NT2/D1 (cell line): Measurements from ENCODE around the gene PATJ.
A peak's percentile ranks its signal among the peaks of the same experiment; 100 is the strongest.

ENCODE experiments used
- DNase-seq: peaks from one replicate; pipeline ENCODE4 v3.0.0-alpha.2; 2011; ENCODE audit warnings: low read depth, low spot score
- H3K27me3 ChIP-seq: 2 replicates; pipeline ENCODE4 v1.6.0; 2011; ENCODE audit warnings: mild to moderate bottlenecking; ENCODE audit not compliant: insufficient read length, insufficient read depth
- H3K36me3 ChIP-seq: 2 replicates; pipeline ENCODE4 v1.6.1; 2011; ENCODE audit warnings: mild to moderate bottlenecking, low read length, mixed read lengths; ENCODE audit not compliant: insufficient read depth, insufficient read length
- H3K4me1 ChIP-seq: 2 replicates; pipeline ENCODE4 v1.5.1; 2011; ENCODE audit not compliant: insufficient read depth, insufficient read length
- H3K4me3 ChIP-seq: 2 replicates; pipeline ENCODE4 v1.5.1; 2011; ENCODE audit warnings: low read depth; ENCODE audit not compliant: insufficient read length
- H3K9ac ChIP-seq: 2 replicates; pipeline ENCODE4 v1.6.0; 2011; ENCODE audit warnings: low read depth; ENCODE audit not compliant: insufficient read length
- H3K9me3 ChIP-seq: 2 replicates; pipeline ENCODE4 v1.5.1; 2011; ENCODE audit warnings: mild to moderate bottlenecking, low read length; ENCODE audit not compliant: insufficient read depth
- SUZ12 ChIP-seq: IDR thresholded peaks from 2 replicates; pipeline ENCODE4 v1.6.1; 2011; ENCODE audit not compliant: insufficient read length, insufficient read depth; ENCODE audit errors: extremely low read depth
- YY1 ChIP-seq: IDR thresholded peaks from 2 replicates; pipeline ENCODE4 v1.6.1; 2011; ENCODE audit not compliant: insufficient read length, insufficient read depth
- ZNF274 ChIP-seq: IDR thresholded peaks from 2 replicates; pipeline ENCODE4 v1.6.1; 2011; ENCODE audit warnings: mild to moderate bottlenecking, low read depth, low read length

Gene PATJ

GRCh38 chr1:62076286-62076685, 334.0 kb downstream of the PATJ start:
- TF ChIP-seq ZNF274 (no peak), YY1 (no peak), SUZ12 (no peak)
- no peaks in the 10 kb centered on the region for H3K4me1 ChIP-seq
- DNase-seq: no peak

GRCh38 chr1:62077821-62078220, 335.5 kb downstream of the PATJ start:
- no peaks in the 10 kb centered on the region for H3K4me1 ChIP-seq
- DNase-seq: no peak
- TF ChIP-seq SUZ12 (no peak), YY1 (no peak), ZNF274 (no peak)
- H3K9me3 ChIP-seq: no peaks in the 10 kb centered on the region
- no peak overlapping the region for H3K9ac ChIP-seq
- no peaks in the 10 kb centered on the region for H3K27me3 ChIP-seq
- H3K4me3 ChIP-seq: no peak overlapping the region
- H3K36me3 ChIP-seq: no peaks in the 10 kb centered on the region

More at GRCh38 chr1:62076286-62076685, 334.0 kb downstream of the PATJ start:
- H3K9ac ChIP-seq: no peak overlapping the region
- no peak overlapping the region for H3K4me3 ChIP-seq
- no peaks in the 10 kb centered on the region for H3K36me3 ChIP-seq
- H3K9me3 ChIP-seq: no peaks in the 10 kb centered on the region
- H3K27me3 ChIP-seq: no peaks in the 10 kb centered on the region

- DNase-seq: peak; percentile 50
- no peak overlapping the region for H3K4me3 ChIP-seq
- no peaks in the 10 kb centered on the region for H3K9me3 ChIP-seq
- no peaks in the 10 kb centered on the region for H3K36me3 ChIP-seq
- H3K4me1 ChIP-seq: no peaks in the 10 kb centered on the region
- TF ChIP-seq YY1: no peak
- no peak for TF ChIP-seq SUZ12
- no peak for TF ChIP-seq ZNF274
- no peak overlapping the region for H3K9ac ChIP-seq
- no peaks in the 10 kb centered on the region for H3K27me3 ChIP-seq
Measured at GRCh38 chr1:62082456-62083363, 340.4 kb downstream of the PATJ start.

- no peak overlapping the region for H3K4me3 ChIP-seq
- TF ChIP-seq ZNF274 (no peak), YY1 (no peak)
- no peak for DNase-seq
- no peaks in the 10 kb centered on the region for H3K4me1 ChIP-seq
- H3K36me3 ChIP-seq: no peaks in the 10 kb centered on the region
- H3K9me3 ChIP-seq: no peaks in the 10 kb centered on the region
- H3K9ac ChIP-seq: no peak overlapping the region
- no peaks in the 10 kb centered on the region for H3K27me3 ChIP-seq
Measured at GRCh38 chr1:62084310-62084890, 342.1 kb downstream of the PATJ start.

GRCh38 chr1:62088439-62088838, 346.2 kb downstream of the PATJ start:
- TF ChIP-seq YY1 (no peak), ZNF274 (no peak), SUZ12 (no peak)

GRCh38 chr1:62089570-62089969, 347.3 kb downstream of the PATJ start:
- no peaks in the 10 kb centered on the region for H3K36me3 ChIP-seq
- no peak for TF ChIP-seq SUZ12
- TF ChIP-seq ZNF274: no peak
- TF ChIP-seq YY1: no peak
- no peak overlapping the region for H3K9ac ChIP-seq

More at GRCh38 chr1:62088439-62088838, 346.2 kb downstream of the PATJ start:
- no peaks in the 10 kb centered on the region for H3K9me3 ChIP-seq
- H3K36me3 ChIP-seq: no peaks in the 10 kb centered on the region
- no peak for DNase-seq
- H3K4me1 ChIP-seq: no peaks in the 10 kb centered on the region
- H3K9ac ChIP-seq: no peak overlapping the region
- no peak overlapping the region for H3K4me3 ChIP-seq
- H3K27me3 ChIP-seq: no peaks in the 10 kb centered on the region

GRCh38 chr1:62090016-62090415, 347.7 kb downstream of the PATJ start:
- DNase-seq: no peak
- H3K27me3 ChIP-seq: no peaks in the 10 kb centered on the region

More at GRCh38 chr1:62089570-62089969, 347.3 kb downstream of the PATJ start:
- no peaks in the 10 kb centered on the region for H3K27me3 ChIP-seq
- no peaks in the 10 kb centered on the region for H3K9me3 ChIP-seq
- no peak overlapping the region for H3K4me3 ChIP-seq
- no peaks in the 10 kb centered on the region for H3K4me1 ChIP-seq
- DNase-seq: no peak

More at GRCh38 chr1:62090016-62090415, 347.7 kb downstream of the PATJ start:
- no peak overlapping the region for H3K9ac ChIP-seq
- H3K4me1 ChIP-seq: no peaks in the 10 kb centered on the region
- H3K4me3 ChIP-seq: no peak overlapping the region
- H3K9me3 ChIP-seq: no peaks in the 10 kb centered on the region
- no peaks in the 10 kb centered on the region for H3K36me3 ChIP-seq
- TF ChIP-seq SUZ12 (no peak), ZNF274 (no peak), YY1 (no peak)
